DND-41 (cell line): ENCODE measurements around the gene CDC16.

Source experiments
- EZH2 ChIP-seq: IDR thresholded peaks from 3 replicates; pipeline ENCODE4 v1.6.1; 2012; ENCODE audit warnings: borderline replicate concordance, low read depth, mild to moderate bottlenecking, moderate library complexity, low read length, inconsistent platforms; ENCODE audit not compliant: severe bottlenecking
- TF ChIP-seq, protein P1 (sequence below): IDR thresholded peaks from 2 replicates; pipeline ENCODE4 v1.5.1; 2012; ENCODE audit warnings: borderline replicate concordance, low read length, moderate library complexity, mild to moderate bottlenecking; ENCODE audit not compliant: poor library complexity, severe bottlenecking; ENCODE audit errors: extremely low read depth

DNA sequence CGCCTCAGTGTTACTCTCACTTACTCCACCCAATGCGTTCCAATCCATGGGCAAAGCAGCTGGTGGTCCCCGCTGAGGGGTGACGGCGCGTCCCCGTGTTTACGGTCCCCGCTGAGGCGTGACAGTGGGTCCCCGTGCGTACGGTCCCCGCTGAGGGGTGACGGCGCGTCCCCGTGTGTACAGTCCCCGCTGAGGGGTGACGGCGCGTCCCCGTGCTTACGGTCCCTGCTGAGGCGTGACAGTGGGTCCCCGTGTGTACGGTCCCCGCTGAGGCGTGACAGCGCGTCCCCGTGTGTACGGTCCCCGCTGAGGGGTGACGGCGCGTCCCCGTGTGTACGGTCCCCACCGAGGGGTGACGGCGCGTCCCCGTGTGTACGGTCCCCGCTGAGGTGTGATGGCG lies 36.1 kb upstream of the CDC16 start:
- TF ChIP-seq, protein P1, sequence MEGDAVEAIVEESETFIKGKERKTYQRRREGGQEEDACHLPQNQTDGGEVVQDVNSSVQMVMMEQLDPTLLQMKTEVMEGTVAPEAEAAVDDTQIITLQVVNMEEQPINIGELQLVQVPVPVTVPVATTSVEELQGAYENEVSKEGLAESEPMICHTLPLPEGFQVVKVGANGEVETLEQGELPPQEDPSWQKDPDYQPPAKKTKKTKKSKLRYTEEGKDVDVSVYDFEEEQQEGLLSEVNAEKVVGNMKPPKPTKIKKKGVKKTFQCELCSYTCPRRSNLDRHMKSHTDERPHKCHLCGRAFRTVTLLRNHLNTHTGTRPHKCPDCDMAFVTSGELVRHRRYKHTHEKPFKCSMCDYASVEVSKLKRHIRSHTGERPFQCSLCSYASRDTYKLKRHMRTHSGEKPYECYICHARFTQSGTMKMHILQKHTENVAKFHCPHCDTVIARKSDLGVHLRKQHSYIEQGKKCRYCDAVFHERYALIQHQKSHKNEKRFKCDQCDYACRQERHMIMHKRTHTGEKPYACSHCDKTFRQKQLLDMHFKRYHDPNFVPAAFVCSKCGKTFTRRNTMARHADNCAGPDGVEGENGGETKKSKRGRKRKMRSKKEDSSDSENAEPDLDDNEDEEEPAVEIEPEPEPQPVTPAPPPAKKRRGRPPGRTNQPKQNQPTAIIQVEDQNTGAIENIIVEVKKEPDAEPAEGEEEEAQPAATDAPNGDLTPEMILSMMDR = no peak
- TF ChIP-seq EZH2 = no peak
